Endodermal cell (in vitro differentiated cells): Measurements from ENCODE around the gene APOBEC3B. TPM values are rescaled to one million over a fixed set of nuclear protein-coding genes. Genes with fewer than 3 reads are reported as not detected.
"Not testable (repeated sequence)": the region's sequence is repeated elsewhere in the genome, so short reads cannot be mapped to it uniquely, and the experiment has no call there.

Experiments used
- DNase-seq: peaks from one replicate; pipeline ENCODE4 v3.0.0-alpha.2; 2017
- H3K27ac ChIP-seq: 2 replicates; pipeline ENCODE4 v1.5.1; 2013; ENCODE audit warnings: mild to moderate bottlenecking, low read depth, low read length, moderate library complexity
- H3K27me3 ChIP-seq: 2 replicates; pipeline ENCODE4 v1.6.1; 2013; ENCODE audit warnings: mild to moderate bottlenecking, low read length, moderate library complexity; ENCODE audit not compliant: insufficient read depth, control insufficient read depth, poor library complexity, severe bottlenecking
- H3K36me3 ChIP-seq: 2 replicates; pipeline ENCODE4 v1.7.0; 2013; ENCODE audit warnings: mild to moderate bottlenecking, low read length, moderate library complexity; ENCODE audit not compliant: control insufficient read depth, insufficient read depth
- H3K4me1 ChIP-seq: one replicate; pipeline ENCODE4 v1.7.0; 2013; ENCODE audit warnings: low read length; ENCODE audit not compliant: control insufficient read depth, insufficient read depth
- H3K4me3 ChIP-seq: 2 replicates; pipeline ENCODE4 v1.5.1; 2013; ENCODE audit warnings: mild to moderate bottlenecking, low read length, moderate library complexity
- H3K9ac ChIP-seq: 2 replicates; pipeline ENCODE4 v1.6.1; 2013; ENCODE audit warnings: mild to moderate bottlenecking, low read length, moderate library complexity; ENCODE audit not compliant: poor library complexity, severe bottlenecking; ENCODE audit errors: extremely low read depth
- H3K9me3 ChIP-seq: 2 replicates; pipeline ENCODE4 v1.6.1; 2013; ENCODE audit warnings: mild to moderate bottlenecking, low read length, moderate library complexity; ENCODE audit not compliant: control insufficient read depth
- H3K27ac Mint-ChIP-seq: 2 replicates; pipeline ENCODE4 v1.8.0; 2020; ENCODE audit warnings: mixed read lengths
- H3K27me3 Mint-ChIP-seq: 2 replicates; pipeline ENCODE4 v1.8.0; 2021; ENCODE audit warnings: mild to moderate bottlenecking, mixed read lengths; ENCODE audit not compliant: insufficient read depth
- H3K36me3 Mint-ChIP-seq: 2 replicates; pipeline ENCODE4 v1.8.0; 2020; ENCODE audit warnings: low read depth, mixed read lengths
- H3K4me1 Mint-ChIP-seq: 2 replicates; pipeline ENCODE4 v1.8.0; 2020; ENCODE audit warnings: mixed read lengths
- H3K4me3 Mint-ChIP-seq: 2 replicates; pipeline ENCODE4 v1.8.0; 2020; ENCODE audit warnings: mild to moderate bottlenecking, moderate library complexity, mixed read lengths
- H3K9me3 Mint-ChIP-seq: 2 replicates; pipeline ENCODE4 v1.8.0; 2020; ENCODE audit warnings: mild to moderate bottlenecking, mixed read lengths
- CTCF ChIP-seq: fragments of 200-600 bp; sonication (generic); conservative IDR thresholded peaks from 2 replicates; pipeline ENCODE4 v1.5.0; 2021; ENCODE audit warnings: antibody characterized with exemption, mild to moderate bottlenecking
- WGBS, 2 experiments: methylation state at CpG; one replicate each; pipeline versions ENCODE4 v1.1.5 to v1.1.7; 2013; ENCODE audit warnings: missing lambda C conversion rate in 2 of 2, mixed read lengths in 1 of 2; ENCODE audit not compliant: insufficient coverage in 1 of 2, insufficient read length in 1 of 2; 5-methylcytosine and 5-hydroxymethylcytosine counted together
- total RNA-seq, 2 donors: library from RNA; stranded (reverse); fragmentation: NEBNext Ultra II Directional in 1 of 2; extraction: Animal tissue kit (Norgen Biotek cat#: 25700) in 1 of 2; gene quantifications; 2 replicates in 1 of 2; 3 replicates in 1 of 2; pipeline ENCODE4 v1.2.1, GENCODE V29; 2021

APOBEC3B gene
- total RNA-seq, 2 donors from 2014 or later, result 4.1 to 5.4 TPM

- Histone ChIP-seq H3K36me3 (no peaks in the 10 kb centered on the region), H3K9me3 (no peaks in the 10 kb centered on the region), H3K4me3 (no peak overlapping the region), H3K4me1 (no peaks in the 10 kb centered on the region), H3K27me3 (no peaks in the 10 kb centered on the region), H3K9ac (no peak overlapping the region), H3K27ac (no peak overlapping the region)
- Mint-ChIP-seq H3K9me3 (no peaks in the 10 kb centered on the region), H3K36me3 (no peaks in the 10 kb centered on the region), H3K4me1 (peaks cover 8% of the 10 kb centered on the region), H3K27me3 (no peaks in the 10 kb centered on the region), H3K4me3 (no peak overlapping the region), H3K27ac (no peak overlapping the region)
- no peak for TF ChIP-seq CTCF
- no peak for DNase-seq
- 89 to 93% methylated on average over 2 to 4 of the region's 5 CpGs for WGBS, 2 experiments
Observed at GRCh38 chr22:39007177-39007576, 25.0 kb downstream of the APOBEC3B start.

GRCh38 chr22:39008271-39008850, 26.2 kb downstream of the APOBEC3B start:
- not testable (repeated sequence) for H3K27me3 Mint-ChIP-seq, DNase-seq, H3K36me3 Mint-ChIP-seq, H3K9me3 Mint-ChIP-seq, H3K9ac ChIP-seq, H3K27ac Mint-ChIP-seq, H3K27me3 ChIP-seq, H3K4me1 ChIP-seq, H3K27ac ChIP-seq, H3K36me3 ChIP-seq, H3K4me3 Mint-ChIP-seq, H3K4me3 ChIP-seq, H3K9me3 ChIP-seq
- WGBS, 2 experiments, result 95 to 99% methylated on average over 7 to 8 of the region's 8 CpGs
- H3K4me1 Mint-ChIP-seq, result peaks cover 19% of the 10 kb centered on the region

GRCh38 chr22:39010946-39011345, 28.8 kb downstream of the APOBEC3B start:
- 90 to 91% methylated on average over 13 to 15 of the region's 15 CpGs for WGBS, 2 experiments
- Mint-ChIP-seq H3K36me3 (no peaks in the 10 kb centered on the region), H3K4me3 (no peak overlapping the region), H3K27me3 (no peaks in the 10 kb centered on the region), H3K27ac (no peak overlapping the region), H3K9me3 (no peaks in the 10 kb centered on the region), H3K4me1 (peaks cover 32% of the 10 kb centered on the region)
- TF ChIP-seq CTCF, result no peak
- Histone ChIP-seq H3K9ac (no peak overlapping the region), H3K4me3 (no peak overlapping the region), H3K4me1 (peaks cover 4% of the 10 kb centered on the region), H3K36me3 (no peaks in the 10 kb centered on the region), H3K27ac (no peak overlapping the region), H3K27me3 (no peaks in the 10 kb centered on the region), H3K9me3 (no peaks in the 10 kb centered on the region)
- DNase-seq, result no peak
